Left lung (tissue), 10 donors: ENCODE measurements around the gene USP10. TPM values are rescaled to one million over a fixed set of nuclear protein-coding genes. Genes with fewer than 3 reads are reported as not detected.
"Not testable (repeated sequence)": the region's sequence is repeated elsewhere in the genome, so short reads cannot be mapped to it uniquely, and the experiment has no call there.

Source experiments
- ATAC-seq: fragments of 200-7000 bp; cut with Tn5 transposase; one replicate; pipeline ENCODE4 v1.9.1; 2020; ENCODE audit warnings: moderate library complexity
- DNase-seq, 4 donors: peaks; one replicate each; pipeline ENCODE4 v3.0.0-alpha.2; 2013 to 2020
- H3K27ac ChIP-seq, 2 donors: fragments of 200-600 bp; sonication (generic) in 1 of 2; one replicate each; pipeline versions ENCODE4 v1.5.0 to v1.8.0; 2020 to 2021
- H3K27me3 ChIP-seq, 2 donors: fragments of 200-600 bp; sonication (generic) in 1 of 2; one replicate each; pipeline versions ENCODE4 v1.5.0 to v1.8.0; 2020 to 2021
- H3K36me3 ChIP-seq, 2 donors: fragments of 200-600 bp; sonication (generic) in 1 of 2; one replicate each; pipeline versions ENCODE4 v1.5.0 to v1.8.0; 2020 to 2021
- H3K4me1 ChIP-seq, 2 donors: fragments of 200-600 bp; one replicate each; pipeline ENCODE4 v1.8.0; 2021
- H3K4me3 ChIP-seq, 2 donors: fragments of 200-600 bp; sonication (generic) in 1 of 2; one replicate each; pipeline versions ENCODE4 v1.5.0 to v1.8.0; 2020 to 2021; ENCODE audit warnings: mild to moderate bottlenecking in 1 of 2
- H3K9me3 ChIP-seq, 2 donors: fragments of 200-600 bp; sonication (generic) in 1 of 2; one replicate each; pipeline versions ENCODE4 v1.5.0 to v1.8.0; 2020 to 2021
- intact Hi-C, 2 donors: fragments of 100-400 bp; cut with DNase I; formaldehyde crosslinking; loops; one replicate each; pipeline versions ENCODE4 v1.11.2 to v1.14.2; 2022
- polyA plus RNA-seq, 6 donors: library from polyadenylated mRNA; unstranded; fragments of 120-200 nt; gene quantifications; one replicate each; pipeline ENCODE4 v1.2.1, GENCODE V29; 2013; ENCODE audit not compliant: insufficient read length in 6 of 6
- total RNA-seq, 2 donors: library from RNA; stranded (reverse); fragmentation: NEBNext Ultra II Directional; extraction: Animal tissue kit (Norgen Biotek cat#: 25700); gene quantifications; one replicate each; pipeline ENCODE4 v1.2.1, GENCODE V29; 2021
- TF ChIP-seq, protein P1 (sequence below), 2 donors: fragments of 200-600 bp; sonication (generic) in 1 of 2; IDR thresholded peaks; one replicate each; pipeline versions ENCODE4 v1.5.0 to v1.8.0; 2021; ENCODE audit warnings: antibody characterized with exemption in 2 of 2
- donor health status: DM: no; HTN: yes; CAD: no.
- donor health status: DM: no; HTN: no; CAD: no.

USP10 gene
- total and polyA plus RNA-seq, 8 donors: 57.4 to 102 (median 87.8) TPM

GRCh38 chr16:84730406-84731106 is 30.8 kb downstream of the USP10 start:
- TF ChIP-seq, protein P1, sequence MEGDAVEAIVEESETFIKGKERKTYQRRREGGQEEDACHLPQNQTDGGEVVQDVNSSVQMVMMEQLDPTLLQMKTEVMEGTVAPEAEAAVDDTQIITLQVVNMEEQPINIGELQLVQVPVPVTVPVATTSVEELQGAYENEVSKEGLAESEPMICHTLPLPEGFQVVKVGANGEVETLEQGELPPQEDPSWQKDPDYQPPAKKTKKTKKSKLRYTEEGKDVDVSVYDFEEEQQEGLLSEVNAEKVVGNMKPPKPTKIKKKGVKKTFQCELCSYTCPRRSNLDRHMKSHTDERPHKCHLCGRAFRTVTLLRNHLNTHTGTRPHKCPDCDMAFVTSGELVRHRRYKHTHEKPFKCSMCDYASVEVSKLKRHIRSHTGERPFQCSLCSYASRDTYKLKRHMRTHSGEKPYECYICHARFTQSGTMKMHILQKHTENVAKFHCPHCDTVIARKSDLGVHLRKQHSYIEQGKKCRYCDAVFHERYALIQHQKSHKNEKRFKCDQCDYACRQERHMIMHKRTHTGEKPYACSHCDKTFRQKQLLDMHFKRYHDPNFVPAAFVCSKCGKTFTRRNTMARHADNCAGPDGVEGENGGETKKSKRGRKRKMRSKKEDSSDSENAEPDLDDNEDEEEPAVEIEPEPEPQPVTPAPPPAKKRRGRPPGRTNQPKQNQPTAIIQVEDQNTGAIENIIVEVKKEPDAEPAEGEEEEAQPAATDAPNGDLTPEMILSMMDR (IDR thresholded peaks at IDR 0.05): no peak
- no peaks in the 10 kb centered on the region for H3K27me3 ChIP-seq
- peak overlapping the region; percentile 79 to 84 for H3K27ac ChIP-seq
- peaks cover 0 to 7% of the 10 kb centered on the region in 2 donors for H3K36me3 ChIP-seq
- no peaks in the 10 kb centered on the region for H3K9me3 ChIP-seq
- peaks cover 19 to 71% of the 10 kb centered on the region in 2 donors for H3K4me1 ChIP-seq
- DNase-seq (peak in 2 of 4 donors; percentile 78 to 84), ATAC-seq (peak; percentile 88)
- intact Hi-C loops: no loop called here
- H3K4me3 ChIP-seq: peak overlapping the region in 1 of 2 donors; percentile 13

- ATAC-seq, H3K36me3 ChIP-seq, H3K4me3 ChIP-seq, H3K27me3 ChIP-seq, intact Hi-C loops, H3K9me3 ChIP-seq, DNase-seq: not testable (repeated sequence)
- Histone ChIP-seq H3K27ac (peak overlapping the region in 1 of 2 donors; percentile 53), H3K4me1 (peaks cover 13 to 56% of the 10 kb centered on the region in 2 donors)
These were observed 32.5 kb downstream of the USP10 start for GRCh38 chr16:84732332-84732673.

DNA sequence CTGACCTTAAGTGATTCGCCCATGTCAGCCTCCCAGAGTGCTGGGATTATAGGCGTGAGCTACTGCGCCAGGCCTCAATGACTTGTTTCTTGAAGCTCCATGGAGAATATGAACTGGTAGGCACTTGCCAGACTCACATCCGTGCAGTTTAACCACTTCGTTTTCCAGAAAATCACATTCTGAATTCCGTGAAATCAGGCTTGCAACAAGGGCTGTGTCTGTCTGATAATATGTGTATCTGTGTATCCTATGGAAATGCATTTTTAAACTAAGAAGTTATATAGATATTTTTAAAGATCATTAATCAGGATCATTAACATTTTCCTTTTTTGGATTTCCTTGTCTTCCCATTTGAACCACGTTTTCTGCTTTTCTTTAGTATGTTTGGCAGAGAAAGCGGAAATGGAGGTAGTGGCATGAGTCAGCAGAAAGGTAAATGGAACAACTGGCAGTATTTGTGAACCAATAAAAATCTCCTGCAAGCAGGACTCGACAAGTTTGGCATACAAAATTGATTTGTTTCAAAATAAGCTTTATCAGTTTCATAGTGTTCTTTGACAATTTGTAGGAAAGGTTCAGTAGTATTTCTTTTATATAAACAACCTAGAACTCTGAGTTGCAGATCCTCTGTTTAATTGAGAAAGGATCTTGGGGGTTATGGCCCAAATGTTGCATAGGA is 33.0 kb downstream of the USP10 start:
- intact Hi-C loops: no loop called here
- H3K4me3 ChIP-seq: no peak overlapping the region
- peak overlapping the region in 1 of 2 donors; percentile 53 for H3K27ac ChIP-seq
- H3K9me3 ChIP-seq: no peaks in the 10 kb centered on the region
- H3K4me1 ChIP-seq: peaks cover 13 to 56% of the 10 kb centered on the region in 2 donors
- TF ChIP-seq, protein P1 (IDR thresholded peaks at IDR 0.05): no peak
- no peaks in the 10 kb centered on the region for H3K27me3 ChIP-seq
- H3K36me3 ChIP-seq: peaks cover 0 to 7% of the 10 kb centered on the region in 2 donors
- no peak for ATAC-seq
- no peak for DNase-seq

DNA sequence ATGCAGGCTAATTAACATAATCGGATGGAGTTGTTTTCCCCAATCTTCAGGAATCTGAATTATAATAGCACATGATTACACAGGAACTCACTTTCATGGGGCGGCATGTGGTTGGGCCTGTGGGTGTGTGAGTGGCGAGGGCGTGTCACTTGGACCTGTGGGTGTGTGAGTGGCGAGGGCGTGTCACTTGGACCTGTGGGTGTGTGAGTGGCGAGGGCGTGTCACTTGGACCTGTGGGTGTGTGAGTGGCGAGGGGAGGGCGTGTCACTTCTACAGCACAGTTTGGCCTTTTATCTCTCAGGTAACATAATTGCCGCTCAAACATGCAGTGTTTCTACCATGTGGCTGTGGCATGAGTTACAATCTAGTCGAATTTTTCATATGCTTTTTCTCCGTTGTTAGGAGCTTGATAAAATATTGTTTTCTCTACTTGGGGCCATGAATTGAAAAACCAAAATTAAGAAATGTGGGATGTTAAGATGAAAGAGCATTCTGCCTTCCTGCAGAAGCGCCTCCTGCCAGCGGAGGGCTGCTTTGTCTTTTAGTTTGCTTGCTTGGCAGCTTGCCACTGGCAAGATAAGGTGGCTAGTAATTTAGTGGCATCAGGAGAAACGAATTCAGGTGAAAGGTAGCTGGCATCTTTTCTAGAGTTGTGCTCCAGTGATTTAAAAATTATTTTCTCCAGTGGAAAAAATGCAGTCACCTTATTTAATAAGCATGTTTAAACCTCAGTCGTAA is 36.2 kb downstream of the USP10 start:
- intact Hi-C loops: no loop called here
- TF ChIP-seq, protein P1 (IDR thresholded peaks at IDR 0.05): no peak
- Histone ChIP-seq H3K9me3 (no peaks in the 10 kb centered on the region), H3K27ac (no peak overlapping the region), H3K36me3 (peaks cover 0 to 7% of the 10 kb centered on the region in 2 donors), H3K4me3 (no peak overlapping the region), H3K27me3 (no peaks in the 10 kb centered on the region), H3K4me1 (peaks cover 20 to 65% of the 10 kb centered on the region in 2 donors)
- ATAC-seq (peak; percentile 29), DNase-seq (no peak)

DNA sequence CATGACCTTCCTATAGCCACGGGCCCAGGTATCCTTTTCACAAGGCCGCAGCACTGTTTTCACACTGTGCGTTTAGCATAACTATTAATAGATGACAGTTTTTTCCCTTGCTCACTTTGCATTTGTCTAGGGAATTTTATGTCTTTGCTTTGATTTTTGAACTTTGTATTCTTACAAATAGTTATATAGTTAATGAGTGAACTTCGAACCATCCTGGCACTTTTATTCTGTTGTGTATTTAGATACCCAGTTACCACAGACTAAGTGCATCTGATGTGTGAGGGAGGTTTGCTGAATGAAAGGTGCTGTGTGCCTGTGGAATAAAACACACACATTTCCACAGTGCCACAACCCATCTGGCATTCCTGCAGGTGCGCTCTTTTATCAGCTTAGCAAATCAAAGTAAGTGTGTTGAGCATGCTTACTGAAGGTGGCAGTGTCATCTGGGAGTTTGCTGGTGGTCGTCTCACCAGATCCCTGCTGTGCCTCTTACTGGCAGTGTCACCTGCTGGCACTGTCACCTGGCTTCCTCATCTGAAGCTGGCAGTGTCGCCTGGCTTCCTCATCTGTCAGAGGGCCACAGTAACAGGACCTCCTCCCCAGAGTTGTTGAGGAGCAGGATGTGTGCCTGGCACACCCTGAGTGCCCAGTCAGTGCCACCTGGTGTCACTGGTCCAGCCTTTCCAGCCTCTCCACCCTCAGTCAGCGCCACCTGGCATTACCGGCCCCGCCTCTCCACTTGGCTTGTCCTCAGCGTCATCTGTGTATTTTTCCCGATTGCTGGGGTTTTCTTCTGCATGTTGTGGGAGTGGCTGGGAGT is 37.6 kb downstream of the USP10 start:
- intact Hi-C loops: no loop called here
- Histone ChIP-seq H3K9me3 (no peaks in the 10 kb centered on the region), H3K27ac (peak overlapping the region; percentile 6 to 35), H3K36me3 (peaks cover 0 to 7% of the 10 kb centered on the region in 2 donors), H3K4me3 (no peak overlapping the region), H3K27me3 (no peaks in the 10 kb centered on the region), H3K4me1 (peaks cover 23 to 65% of the 10 kb centered on the region in 2 donors)
- peak in 2 of 4 donors; percentile 50 to 77 for DNase-seq
- TF ChIP-seq, protein P1 (IDR thresholded peaks at IDR 0.05): no peak
- ATAC-seq: peak; percentile 84
